GM12873 (cell line): Measurements from ENCODE around the gene PAF1.

Experiments
- CTCF ChIP-seq: IDR thresholded peaks from 2 replicates; pipeline ENCODE4 v1.5.1; 2012; ENCODE audit warnings: low read depth, mild to moderate bottlenecking, moderate library complexity, low read length, control low read depth; ENCODE audit not compliant: insufficient read depth; ENCODE audit errors: missing control alignments

The PAF1 gene

GRCh38 chr19:39411081-39411831, 20.4 kb upstream of the PAF1 start:
- TF ChIP-seq CTCF, result no peak

GRCh38 chr19:39410831-39411080, 19.9 kb upstream of the PAF1 start:
- TF ChIP-seq CTCF, result no peak

- TF ChIP-seq CTCF, result no peak
These were observed 19.3 kb upstream of the PAF1 start for GRCh38 chr19:39410017-39410830.

- no peak for TF ChIP-seq CTCF
These were observed 18.5 kb upstream of the PAF1 start for GRCh38 chr19:39409208-39410016.

GRCh38 chr19:39408392-39409207, 17.7 kb upstream of the PAF1 start:
- TF ChIP-seq CTCF, result no peak

GRCh38 chr19:39407660-39408391, 16.9 kb upstream of the PAF1 start:
- TF ChIP-seq CTCF, result no peak

- TF ChIP-seq CTCF, result no peak
These were observed 16.4 kb upstream of the PAF1 start for GRCh38 chr19:39407410-39407659.
